DMS53 treated with DMSO at 0.1 percent for 48 hours (cell line): ENCODE data around the gene MDGA2.
"Not testable (repeated sequence)": the region's sequence is repeated elsewhere in the genome, so short reads cannot be mapped to it uniquely, and the experiment has no call there.

Experiments used
- DNase-seq: peaks from one replicate; lab custom pipeline; 2025; ENCODE audit not compliant: unreplicated experiment; lab: John Stamatoyannopoulos, UW

The MDGA2 gene

DNA sequence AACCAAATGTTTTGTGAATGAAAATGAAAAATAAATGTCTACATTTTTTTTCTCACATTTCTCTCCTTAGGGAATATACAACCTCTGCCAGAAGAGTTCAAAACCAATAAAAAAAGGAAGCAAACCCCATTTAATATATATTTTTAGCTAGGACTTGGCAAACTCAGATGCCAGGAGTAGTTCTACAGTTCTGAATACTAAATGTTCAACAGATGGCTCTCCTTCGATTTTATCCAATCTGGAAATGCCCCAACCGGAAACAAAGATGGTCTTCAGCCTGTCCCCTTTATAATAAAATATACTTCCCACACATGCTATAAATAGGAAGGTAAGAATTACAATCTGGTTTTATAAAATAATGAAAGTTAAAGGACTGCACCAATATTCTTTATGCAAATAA, 330.4 kb downstream of the MDGA2 start:
- no peak for DNase-seq

DNA sequence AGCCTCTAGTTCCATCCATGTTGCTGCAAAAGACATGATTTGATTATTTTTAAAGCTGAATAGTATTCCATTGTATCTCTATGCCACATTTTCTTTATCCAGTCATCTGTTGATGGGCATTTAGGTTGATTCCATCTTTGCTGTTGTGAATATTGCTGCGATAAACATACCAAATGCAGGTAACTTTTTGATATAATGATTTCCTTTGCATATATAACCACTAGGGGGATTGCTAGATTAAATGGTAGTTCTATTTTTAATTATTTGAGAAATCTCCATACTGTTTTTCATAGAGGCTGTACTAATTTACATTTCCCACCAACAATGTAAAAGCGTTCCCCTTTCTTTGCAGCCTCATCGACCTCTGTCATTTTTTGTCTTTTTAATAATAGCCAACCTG, 342.5 kb downstream of the MDGA2 start:
- no peak for DNase-seq

DNA sequence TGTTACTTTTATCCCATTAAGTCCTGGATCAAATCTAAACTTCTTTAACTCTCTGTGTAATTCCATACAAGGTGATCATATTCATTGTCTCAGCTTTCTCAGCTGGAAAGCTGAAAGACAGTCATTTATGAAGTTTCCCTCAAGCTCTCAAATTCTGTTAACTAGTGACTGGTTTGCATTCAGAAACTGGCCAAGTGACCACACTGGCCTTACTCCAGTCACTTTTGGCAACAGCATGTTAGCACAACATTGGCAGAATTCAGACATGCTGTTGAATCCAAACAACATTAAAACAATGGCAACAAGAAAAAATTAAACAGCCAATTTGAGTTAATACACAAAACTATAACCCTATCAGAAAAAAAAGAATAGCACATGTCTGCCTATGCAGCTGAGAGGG, 343.3 kb downstream of the MDGA2 start:
- DNase-seq, result no peak

DNA sequence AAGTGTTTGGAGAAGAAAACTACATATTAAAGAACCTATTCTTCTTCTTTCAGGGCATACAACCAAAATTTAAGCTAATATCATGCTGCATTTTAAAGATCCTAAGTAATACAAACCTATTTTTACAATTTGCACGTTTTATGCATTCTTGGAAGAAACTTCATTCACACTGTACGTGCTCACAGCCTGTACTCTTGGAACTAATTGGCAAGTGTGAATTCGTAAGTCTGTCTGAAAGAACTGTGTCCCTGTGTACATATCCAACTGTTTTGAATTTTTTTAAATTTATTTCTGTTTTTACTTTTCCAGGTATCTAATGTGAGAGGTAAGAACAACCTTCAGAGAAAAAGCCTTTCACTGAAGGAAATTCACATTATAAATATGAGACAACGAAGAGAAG, 347.0 kb downstream of the MDGA2 start:
- no peak for DNase-seq

DNA sequence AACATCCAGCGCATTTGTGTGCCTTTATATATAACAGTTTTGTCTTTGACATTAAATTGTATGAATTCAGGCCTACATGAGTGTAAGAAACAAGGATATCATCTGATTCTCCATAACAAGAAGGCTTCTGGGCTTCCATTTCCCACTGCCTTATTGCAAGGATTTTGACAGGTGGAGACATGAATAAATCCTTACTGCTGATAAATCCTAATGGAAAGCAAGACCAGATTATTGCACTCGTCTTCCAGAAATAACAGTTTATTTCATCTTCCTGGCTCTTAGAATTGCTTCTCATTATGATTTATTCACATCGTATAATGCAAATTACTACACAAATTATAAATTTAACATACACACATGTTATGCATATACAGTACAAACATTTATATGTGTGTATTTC, 348.1 kb downstream of the MDGA2 start:
- DNase-seq, result no peak

DNA sequence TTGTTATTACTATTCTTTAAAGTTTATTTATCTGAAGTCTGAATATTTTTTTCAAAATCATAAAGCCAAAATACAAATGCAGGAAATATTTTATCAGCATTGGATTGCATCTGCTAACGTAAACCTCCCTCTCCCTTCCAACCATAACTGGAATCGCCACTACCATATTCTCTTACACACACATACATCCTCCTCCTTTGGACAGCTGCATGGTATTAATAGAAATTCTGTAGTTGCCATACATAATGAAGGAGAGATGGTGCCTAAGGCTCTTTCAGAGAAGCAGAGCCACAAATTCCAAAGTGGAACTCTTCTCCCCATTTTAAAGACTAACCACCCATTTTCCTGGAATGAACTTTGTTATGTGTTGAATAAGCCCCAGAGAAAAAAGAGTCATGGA, 352.7 kb downstream of the MDGA2 start:
- no peak for DNase-seq

DNA sequence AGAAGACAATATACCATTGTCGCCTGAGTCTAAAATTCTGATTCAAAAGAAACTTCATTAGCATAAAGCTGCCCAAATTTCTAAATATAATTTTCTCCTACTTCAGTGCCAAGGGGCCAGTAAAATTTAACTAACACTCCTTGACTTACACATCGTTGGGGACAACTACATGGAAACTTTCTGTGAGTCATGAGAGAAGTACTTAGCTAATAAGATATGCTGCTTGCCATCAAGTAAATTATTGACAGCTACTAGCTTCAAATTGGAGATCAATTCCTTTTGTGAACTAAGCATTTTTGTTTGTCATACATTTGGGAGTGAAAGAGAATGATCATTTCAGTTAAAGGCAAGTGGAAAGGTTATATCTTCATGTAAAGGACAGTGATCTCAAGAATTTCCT, 373.3 kb downstream of the MDGA2 start:
- DNase-seq, result no peak

DNA sequence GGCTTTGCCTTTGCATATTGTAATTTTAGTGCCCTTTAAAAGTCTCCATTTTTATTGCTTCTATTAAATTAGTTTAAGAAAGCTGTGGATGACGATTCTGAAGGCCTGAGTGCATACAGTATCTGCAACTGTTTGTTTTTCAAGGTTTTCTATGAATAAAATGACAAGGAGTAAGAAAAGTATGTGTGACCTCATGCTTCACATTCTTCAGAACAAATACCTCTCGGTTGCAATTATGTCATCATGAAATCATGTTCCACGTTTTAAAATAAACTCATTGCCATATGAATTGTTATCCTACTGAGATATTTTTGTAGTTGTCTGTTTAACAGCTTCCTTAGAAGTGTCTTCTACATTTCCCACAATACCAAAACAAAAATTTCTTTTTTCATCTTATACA, 374.6 kb downstream of the MDGA2 start:
- DNase-seq, result no peak

DNA sequence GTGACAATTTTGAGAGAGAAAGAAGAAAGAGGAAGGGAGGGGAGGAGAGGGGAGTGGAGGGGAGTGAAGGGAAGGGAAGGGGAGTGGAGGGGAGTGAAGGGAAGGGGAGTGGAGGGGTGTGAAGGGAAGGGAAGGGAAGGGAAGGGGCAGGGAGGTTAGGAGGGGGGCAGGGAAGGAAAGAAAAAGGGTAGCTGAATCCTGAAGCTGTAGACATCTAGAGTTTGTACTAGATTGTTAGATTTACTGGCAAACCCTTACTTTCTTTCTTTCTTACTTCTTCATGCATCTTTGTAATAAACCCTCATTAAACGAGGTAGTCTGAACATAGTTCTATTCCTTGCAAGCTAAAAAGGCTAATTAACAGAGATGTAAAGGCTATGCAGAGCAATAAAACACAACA, 378.0 kb downstream of the MDGA2 start:
- no peak for DNase-seq

DNA sequence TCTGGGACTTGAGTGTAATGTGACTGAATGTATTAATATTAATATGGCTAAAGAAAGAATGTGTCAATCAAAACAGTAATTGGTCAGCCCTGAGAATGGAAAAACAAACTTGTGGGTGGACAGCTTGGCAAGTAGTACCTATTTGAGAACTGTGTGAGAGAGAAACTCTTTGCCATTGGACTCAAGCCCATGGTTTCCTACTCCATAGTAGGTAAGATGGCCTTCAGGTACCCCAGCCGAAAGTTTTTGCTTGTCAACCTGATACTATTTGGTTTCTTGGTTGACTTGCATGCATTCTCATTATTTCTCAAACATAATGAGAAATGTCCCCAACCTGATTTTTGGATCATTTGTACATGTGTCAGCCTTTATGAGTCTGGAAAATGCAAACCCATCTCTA, 391.1 kb downstream of the MDGA2 start:
- no peak for DNase-seq

DNA sequence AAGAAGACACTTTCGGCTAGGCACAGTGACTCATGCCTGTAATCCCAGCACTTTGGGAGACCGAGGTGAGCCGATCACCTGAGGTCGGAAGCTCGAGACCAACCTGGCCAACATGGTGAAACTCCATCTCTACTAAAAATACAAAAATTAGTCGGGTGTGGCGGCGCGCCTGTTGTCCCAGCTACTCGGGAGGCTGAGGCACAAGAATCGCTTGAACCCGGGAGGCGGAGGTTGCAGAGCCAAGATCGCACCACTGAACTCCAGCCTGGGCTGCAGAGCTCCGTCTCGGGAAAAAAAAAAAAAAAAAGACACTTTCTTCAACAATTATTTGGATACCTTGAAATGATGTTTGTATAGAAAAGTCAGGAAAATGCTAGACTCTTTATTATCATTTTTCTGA, 393.6 kb downstream of the MDGA2 start:
- not testable (repeated sequence) for DNase-seq

DNA sequence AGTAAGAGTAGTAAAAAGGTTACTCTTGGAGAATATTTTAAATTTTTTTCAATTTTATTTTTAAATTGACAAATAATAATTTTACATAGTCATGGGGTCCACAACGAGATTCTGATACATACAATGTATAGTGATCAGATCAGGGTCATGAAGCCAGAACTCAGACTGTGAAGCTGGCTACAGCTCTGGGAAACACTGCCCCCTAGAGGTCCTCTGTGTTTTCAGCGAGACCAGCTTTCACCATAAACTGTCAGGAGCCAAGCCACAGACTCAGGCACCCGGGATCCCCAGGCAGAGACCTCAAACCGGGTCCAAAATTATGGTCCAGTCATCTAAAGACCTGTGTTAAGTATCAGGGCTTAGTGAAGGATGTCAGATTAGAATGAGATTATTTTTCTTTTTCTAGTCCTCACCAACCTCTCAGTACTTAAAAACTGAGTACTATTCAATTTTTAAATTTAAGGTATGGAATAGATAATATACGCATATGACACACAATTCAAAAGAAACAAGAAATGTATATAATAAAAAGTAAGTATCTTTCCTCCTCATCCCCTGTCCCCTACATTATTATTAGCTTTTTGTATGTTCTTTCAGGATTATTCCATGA, 397.1 kb downstream of the MDGA2 start:
- peak; percentile 11 for DNase-seq

DNA sequence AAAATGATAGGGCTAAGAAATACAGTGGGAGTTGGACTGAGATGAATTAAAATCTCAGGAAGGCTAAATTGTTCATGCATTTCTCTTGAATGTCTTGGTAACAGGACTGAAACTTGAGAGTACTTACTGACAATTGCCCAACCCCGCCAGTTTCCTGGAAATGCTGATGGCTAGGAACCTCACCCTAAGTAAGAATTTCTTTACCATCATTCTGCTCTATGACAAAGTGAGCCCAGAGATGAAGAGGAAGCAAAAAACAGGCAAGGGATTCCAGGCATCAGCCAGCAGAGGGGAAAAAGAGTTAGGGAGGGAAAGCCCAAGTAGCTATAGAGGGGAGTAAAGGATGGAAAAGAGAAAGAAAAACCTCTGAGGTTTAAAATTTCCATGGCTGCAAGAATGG, 397.7 kb downstream of the MDGA2 start:
- DNase-seq, result no peak

DNA sequence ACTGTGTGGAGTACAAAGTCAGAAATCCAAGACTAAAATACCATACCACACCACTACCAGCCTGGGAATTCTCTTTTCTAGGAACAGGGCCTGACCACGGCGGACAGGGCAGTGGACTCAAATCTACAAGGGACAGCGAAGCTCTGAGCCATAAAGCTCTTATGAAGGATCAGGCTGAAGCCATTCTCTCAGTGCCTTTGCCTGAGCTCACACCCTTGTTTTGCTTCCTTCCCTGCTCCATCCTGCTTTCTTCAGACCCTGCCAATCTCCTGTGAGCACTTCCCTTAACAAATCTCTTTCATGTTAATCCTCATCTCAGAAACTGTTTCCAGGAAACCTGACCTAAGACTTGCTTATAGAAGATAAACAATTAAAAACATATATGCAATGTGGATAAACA, 398.5 kb downstream of the MDGA2 start:
- no peak for DNase-seq

DNA sequence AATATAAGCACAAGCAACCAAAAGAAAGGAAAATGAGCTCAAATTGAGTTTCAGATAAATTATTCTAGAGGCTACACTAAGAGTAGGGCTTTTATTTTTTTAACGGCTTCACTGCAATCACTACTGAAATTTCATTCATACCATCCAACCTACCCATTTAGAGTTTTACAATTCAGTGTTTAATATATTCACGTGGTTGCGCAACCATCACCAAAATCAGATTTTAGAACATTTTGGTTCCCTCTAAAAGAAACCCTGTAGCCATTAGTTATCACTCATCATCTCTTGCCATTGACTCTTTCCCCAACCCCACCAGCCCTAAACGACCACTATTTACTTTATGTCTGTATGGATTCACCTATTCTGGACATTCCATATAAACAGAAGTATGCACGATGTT, 401.5 kb downstream of the MDGA2 start:
- no peak for DNase-seq

DNA sequence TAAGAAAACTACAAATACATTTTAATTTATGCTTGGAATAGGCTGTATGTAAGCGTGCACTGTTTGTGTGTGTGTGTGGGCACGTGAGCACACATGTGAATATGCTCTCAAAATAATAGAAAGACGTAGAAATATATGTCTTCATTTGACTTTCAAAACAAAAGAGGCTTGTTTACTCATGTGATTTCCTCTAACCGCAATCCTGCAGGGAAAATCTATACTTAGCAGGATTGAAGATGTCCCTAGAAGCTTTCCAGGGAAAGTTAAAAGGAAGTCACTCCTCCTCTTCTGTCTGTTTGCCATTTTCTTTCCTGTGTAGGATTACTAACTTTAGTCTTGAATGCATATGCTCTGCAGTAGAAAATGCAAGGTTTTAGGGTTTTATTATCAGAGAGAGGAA, 404.7 kb downstream of the MDGA2 start:
- DNase-seq, result no peak

DNA sequence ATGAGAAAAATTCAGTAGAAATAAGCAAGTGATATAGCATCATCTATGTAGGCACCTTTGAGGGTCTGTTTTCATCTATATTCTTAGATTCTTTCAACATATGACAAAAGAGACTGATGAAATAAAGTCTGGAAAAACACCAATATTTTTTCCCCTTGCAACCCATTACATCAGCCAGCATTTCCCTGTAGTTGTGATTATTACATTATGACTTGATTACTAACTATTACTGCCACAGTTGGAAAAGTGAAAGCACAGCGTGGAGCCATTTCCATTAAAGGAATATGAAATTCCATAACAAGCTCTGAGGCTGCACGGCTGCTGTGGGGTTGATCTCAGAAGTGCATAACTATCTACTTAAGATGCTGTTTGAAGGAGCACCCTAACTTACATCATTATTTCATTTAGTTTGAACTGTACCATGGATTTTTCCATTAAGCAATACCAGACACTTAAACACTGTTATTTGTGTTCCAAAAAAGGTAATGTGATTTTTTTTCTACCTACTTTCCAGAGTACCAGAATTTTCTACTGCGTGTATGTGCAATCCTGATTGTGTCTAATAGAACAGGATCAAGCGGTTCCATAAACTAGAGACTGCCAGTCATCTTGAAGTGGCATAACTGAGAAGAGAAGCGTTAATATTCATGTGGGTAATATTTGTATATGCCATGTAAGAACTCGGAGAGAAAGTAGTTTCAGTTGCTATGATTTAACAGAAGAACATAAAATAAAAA, 405.5 kb downstream of the MDGA2 start:
- DNase-seq, result no peak

DNA sequence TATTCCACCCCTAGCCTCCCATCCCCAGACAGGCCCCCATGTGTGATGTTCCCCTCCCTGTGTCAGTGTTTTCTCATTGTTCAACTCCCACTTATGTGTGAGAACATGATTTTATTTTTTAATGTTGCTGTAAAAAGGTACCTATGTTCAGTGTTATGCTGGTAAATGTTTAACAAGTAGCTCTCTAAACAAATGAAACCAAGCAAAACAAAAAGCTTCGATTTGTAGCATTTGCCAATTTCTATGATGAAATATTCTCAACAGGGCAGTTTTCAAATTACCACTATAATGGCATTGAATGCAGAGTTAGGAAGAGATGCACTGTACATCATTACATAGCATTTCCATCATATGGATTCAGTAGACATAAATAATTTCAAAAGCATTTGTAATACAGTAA, 410.6 kb downstream of the MDGA2 start:
- DNase-seq, result no peak

DNA sequence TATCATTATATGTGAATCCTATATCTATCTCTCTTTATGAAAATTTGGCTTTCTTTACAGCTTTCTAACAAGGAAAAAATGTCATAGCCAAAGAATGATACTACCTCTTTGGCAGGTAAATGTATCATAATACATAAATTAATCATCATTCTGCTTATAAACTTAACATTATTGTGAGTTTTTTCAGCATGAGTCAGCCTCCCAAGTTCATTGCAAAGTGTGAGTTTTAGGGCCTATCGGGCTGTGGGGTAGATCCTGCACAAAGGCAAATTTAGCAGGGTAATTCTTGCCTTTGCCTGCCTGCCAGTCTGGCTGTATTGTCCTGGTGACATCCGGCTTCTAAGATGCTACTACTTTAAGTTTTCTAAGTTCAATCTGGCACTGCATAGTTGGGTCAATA, 412.6 kb downstream of the MDGA2 start:
- no peak for DNase-seq

DNA sequence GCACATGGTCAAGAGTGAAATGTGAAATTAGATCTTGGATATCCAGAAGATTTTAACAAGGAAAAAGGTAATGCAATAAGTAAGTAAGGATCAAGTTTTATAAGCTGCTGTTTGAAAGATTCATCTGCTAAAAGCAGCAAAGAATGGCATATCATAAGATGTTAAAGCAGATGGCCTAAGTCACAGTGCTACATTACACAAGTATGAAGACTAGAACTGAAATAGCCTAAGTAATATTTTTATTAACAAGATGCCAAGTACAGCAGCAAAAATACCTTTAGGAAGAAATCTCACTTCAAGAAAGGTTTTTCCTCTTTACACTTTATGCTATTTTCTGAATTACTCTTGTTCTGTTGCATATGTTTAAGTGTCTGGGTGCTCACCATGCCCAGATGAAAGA, 414.1 kb downstream of the MDGA2 start:
- DNase-seq, result no peak

DNA sequence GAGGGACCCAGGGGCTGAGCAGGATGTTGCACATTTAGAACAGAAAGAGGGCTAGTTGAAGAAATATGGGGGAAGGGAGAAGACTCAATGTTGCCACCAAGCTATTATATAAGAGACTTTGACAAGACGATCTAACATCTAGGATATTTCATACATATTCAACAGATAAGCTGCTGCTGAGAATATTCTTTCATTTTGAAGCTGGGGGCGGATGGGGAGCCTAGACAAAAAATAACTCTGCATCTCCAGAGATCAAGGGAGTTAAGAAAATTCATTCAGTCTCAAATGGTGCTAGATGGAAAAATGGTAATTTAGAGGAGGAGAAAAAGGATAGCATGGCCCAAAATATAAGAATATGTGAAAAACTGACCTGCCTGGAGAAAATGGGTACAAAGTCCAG, 415.6 kb downstream of the MDGA2 start:
- no peak for DNase-seq

DNA sequence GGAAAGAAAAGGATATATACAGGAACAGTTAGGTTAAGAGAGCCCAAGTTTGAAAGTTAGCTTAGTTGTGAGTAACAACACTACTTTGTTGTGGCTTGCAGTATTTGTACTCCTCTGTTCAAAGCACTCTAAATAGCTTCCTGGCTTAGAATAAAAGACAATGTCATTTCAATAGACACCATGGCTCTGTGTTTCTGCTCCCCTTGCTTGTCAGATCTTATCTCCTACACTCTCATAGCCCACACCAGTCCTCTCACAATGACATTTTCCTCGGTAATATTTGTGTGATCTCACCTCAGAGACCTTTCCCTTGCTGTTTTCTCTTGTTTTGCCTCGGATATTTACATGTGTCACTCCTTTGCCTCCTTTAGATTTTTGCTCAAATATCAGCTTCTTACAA, 418.4 kb downstream of the MDGA2 start:
- DNase-seq, result no peak

DNA sequence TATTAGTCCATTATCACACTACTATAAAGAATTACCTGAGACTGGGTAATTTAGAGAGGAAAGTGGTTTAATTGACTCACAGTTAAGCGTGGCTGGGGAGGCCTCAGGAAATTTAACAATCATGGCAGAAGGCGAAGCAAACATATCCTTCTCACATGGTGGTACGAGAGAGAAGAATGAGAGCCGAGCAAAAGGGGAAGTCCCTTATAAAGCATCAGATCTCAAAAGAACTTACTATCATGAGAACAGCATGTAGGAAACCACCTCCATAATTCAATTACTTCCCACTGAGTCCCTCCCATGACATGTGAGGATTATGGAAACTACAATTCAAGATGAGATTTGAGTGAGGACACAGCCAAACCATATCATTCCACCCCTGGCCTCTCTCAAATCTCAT, 422.6 kb downstream of the MDGA2 start:
- no peak for DNase-seq
